WERI-Rb-1 (cell line): Measurements from ENCODE around the gene TM2D3.
A peak's percentile ranks its signal among the peaks of the same experiment; 100 is the strongest.

ENCODE experiments used
- DNase-seq: peaks from one replicate; pipeline ENCODE4 v3.0.0-alpha.2; 2020
- H3K27ac ChIP-seq: fragments of 250-450 bp; sonication (Bioruptor Pico); 2 replicates; pipeline ENCODE4 v1.5.1; 2020; ENCODE audit warnings: mild to moderate bottlenecking, moderate library complexity
- H3K27me3 ChIP-seq: fragments of 250-450 bp; sonication (Bioruptor Pico); 2 replicates; pipeline ENCODE4 v1.5.1; 2021; ENCODE audit warnings: mild to moderate bottlenecking, low read depth, moderate library complexity; ENCODE audit not compliant: insufficient read depth, severe bottlenecking
- H3K36me3 ChIP-seq: fragments of 250-450 bp; sonication (Bioruptor Pico); 2 replicates; pipeline ENCODE4 v1.5.1; 2020; ENCODE audit warnings: mild to moderate bottlenecking, moderate library complexity
- H3K4me3 ChIP-seq: 2 replicates; pipeline ENCODE4 v1.5.1; 2011; ENCODE audit warnings: low read depth, mild to moderate bottlenecking, control low read depth, low read length
- H3K9me3 ChIP-seq: fragments of 250-450 bp; sonication (Bioruptor Pico); 2 replicates; pipeline ENCODE4 v1.5.1; 2021; ENCODE audit warnings: mild to moderate bottlenecking, moderate library complexity; ENCODE audit not compliant: severe bottlenecking
- CTCF ChIP-seq: IDR thresholded peaks from 2 replicates; pipeline ENCODE4 v1.5.1; 2011; ENCODE audit warnings: low read depth, mild to moderate bottlenecking, control low read depth, inconsistent platforms, low read length

Gene TM2D3

DNA sequence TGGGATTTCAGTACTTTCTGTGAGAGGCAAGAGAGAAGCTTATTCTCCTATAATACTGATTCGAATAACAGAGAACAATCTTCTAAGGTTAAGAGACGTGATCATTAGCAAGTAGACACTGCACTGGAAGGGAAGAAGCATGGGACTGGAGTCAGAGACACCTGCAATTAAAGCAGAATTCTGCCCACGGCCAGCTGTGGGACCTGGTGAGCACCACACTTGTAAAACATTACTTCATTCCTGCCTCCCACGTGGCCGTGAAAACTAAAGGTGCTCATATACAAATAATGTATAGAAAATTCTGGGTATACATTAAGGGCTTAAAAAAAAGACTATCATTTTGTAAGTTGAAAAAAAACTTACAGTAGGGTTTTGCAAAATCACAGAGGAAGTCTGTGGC, 2.0 kb downstream of the TM2D3 start:
- no peak overlapping the region for H3K4me3 ChIP-seq
- no peak overlapping the region for H3K27ac ChIP-seq
- DNase-seq, result no peak
- H3K36me3 ChIP-seq, result peaks cover 45% of the 10 kb centered on the region
- TF ChIP-seq CTCF, result no peak
- no peaks in the 10 kb centered on the region for H3K9me3 ChIP-seq
- no peaks in the 10 kb centered on the region for H3K27me3 ChIP-seq

GRCh38 chr15:101648356-101648755, 3.8 kb downstream of the TM2D3 start:
- no peak for TF ChIP-seq CTCF
- no peaks in the 10 kb centered on the region for H3K9me3 ChIP-seq
- H3K36me3 ChIP-seq, result peaks cover 60% of the 10 kb centered on the region
- H3K4me3 ChIP-seq, result no peak overlapping the region
- no peaks in the 10 kb centered on the region for H3K27me3 ChIP-seq
- no peak overlapping the region for H3K27ac ChIP-seq
- DNase-seq, result no peak

DNA sequence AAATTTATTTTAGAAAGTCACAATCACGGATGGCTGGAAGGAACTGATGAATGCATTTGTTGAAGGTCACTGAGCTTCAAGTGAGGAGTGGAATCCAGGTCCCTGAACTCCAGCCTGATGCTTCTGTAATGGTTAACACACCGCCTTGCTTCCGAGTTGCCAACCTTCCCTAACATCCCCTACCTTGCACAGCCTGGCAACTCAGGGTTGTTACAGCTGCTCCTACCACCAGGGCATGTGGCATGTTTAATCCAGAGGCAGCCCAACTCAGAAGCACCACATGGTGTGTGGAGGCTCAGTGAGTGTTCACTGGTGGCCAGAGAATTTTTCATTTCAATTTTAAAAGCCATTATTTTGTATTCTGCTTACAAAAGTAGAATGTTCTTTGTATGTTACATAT, 4.9 kb downstream of the TM2D3 start:
- TF ChIP-seq CTCF, result no peak
- Histone ChIP-seq H3K36me3 (peaks cover 70% of the 10 kb centered on the region), H3K27me3 (no peaks in the 10 kb centered on the region), H3K9me3 (no peaks in the 10 kb centered on the region), H3K4me3 (no peak overlapping the region), H3K27ac (no peak overlapping the region)
- DNase-seq, result no peak

- no peaks in the 10 kb centered on the region for H3K9me3 ChIP-seq
- H3K27me3 ChIP-seq, result no peaks in the 10 kb centered on the region
- peaks cover 72% of the 10 kb centered on the region for H3K36me3 ChIP-seq
- TF ChIP-seq CTCF, result no peak
- no peak overlapping the region for H3K4me3 ChIP-seq
- no peak overlapping the region for H3K27ac ChIP-seq
- no peak for DNase-seq
Observed at GRCh38 chr15:101646672-101647071, 5.5 kb downstream of the TM2D3 start.

DNA sequence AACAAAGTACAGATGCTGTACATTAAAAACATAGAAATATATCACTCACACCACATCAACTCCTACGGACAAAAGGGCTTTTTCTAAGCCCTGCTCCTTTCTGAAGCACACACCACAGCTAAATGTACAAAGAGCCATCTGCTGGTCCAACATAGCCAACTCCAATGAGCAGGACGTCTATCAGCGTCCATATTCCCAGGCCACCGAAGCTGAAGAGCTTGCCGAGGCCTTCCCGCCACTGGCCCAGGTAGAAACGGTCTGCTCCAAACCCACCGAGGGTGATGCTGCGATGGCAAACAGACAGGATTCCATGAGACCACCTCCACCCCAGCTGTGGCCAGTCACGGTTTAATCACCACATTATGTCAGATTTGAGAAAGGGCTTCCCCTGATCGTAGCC, 9.8 kb downstream of the TM2D3 start:
- Histone ChIP-seq H3K27me3 (no peaks in the 10 kb centered on the region), H3K36me3 (peaks cover 70% of the 10 kb centered on the region), H3K4me3 (no peak overlapping the region), H3K9me3 (peaks cover 3% of the 10 kb centered on the region), H3K27ac (no peak overlapping the region)
- TF ChIP-seq CTCF, result peak; percentile 30; the same call in 1 of the 2 replicates
- DNase-seq, result peak; percentile 18

DNA sequence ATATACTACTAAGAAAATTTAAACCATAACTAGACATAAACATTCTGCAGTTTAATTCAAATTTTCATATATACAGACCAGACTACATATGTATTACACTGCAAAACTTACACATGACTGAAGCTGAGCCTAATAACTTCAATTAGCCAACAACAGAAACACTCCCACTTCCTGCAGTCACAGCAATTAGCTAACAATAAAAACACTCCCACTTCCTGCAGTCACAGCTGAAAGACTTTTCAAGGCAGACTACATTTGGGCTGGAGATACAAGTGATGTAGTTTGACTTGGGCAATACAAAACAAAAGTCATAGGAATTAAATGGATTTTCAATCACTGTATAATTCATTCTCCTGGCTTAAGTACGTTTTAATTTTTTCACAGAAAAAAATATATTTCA, 10.3 kb downstream of the TM2D3 start:
- DNase-seq, result no peak
- Histone ChIP-seq H3K36me3 (peaks cover 66% of the 10 kb centered on the region), H3K27ac (no peak overlapping the region), H3K4me3 (no peak overlapping the region), H3K27me3 (no peaks in the 10 kb centered on the region), H3K9me3 (peaks cover 3% of the 10 kb centered on the region)
- no peak for TF ChIP-seq CTCF
